GM12874 (cell line): ENCODE data around the gene B3GALT4.

Experiments used
- CTCF ChIP-seq: IDR thresholded peaks from 2 replicates; pipeline ENCODE4 v1.5.1; 2011; ENCODE audit warnings: low read depth, mild to moderate bottlenecking, control low read depth, low read length, moderate library complexity; ENCODE audit not compliant: insufficient read depth

The B3GALT4 gene

GRCh38 chr6:33273129-33273923 is 3.6 kb upstream of the B3GALT4 start:
- TF ChIP-seq CTCF: no peak

- no peak for TF ChIP-seq CTCF
These were observed 2.7 kb upstream of the B3GALT4 start for GRCh38 chr6:33273924-33274902.

- no peak for TF ChIP-seq CTCF
These were observed 401 bp upstream of the B3GALT4 start for GRCh38 chr6:33276581-33276863.

- TF ChIP-seq CTCF: no peak
These were observed 904 bp downstream of the B3GALT4 start for GRCh38 chr6:33277663-33278391.

GRCh38 chr6:33278392-33278741 is 1.4 kb downstream of the B3GALT4 start:
- no peak for TF ChIP-seq CTCF

GRCh38 chr6:33278810-33279209 is 1.9 kb downstream of the B3GALT4 start:
- no peak for TF ChIP-seq CTCF

- TF ChIP-seq CTCF: no peak
These were observed 2.4 kb downstream of the B3GALT4 start for GRCh38 chr6:33279257-33279695.
